ENCODE measurements around the gene HABP4.

DNA sequence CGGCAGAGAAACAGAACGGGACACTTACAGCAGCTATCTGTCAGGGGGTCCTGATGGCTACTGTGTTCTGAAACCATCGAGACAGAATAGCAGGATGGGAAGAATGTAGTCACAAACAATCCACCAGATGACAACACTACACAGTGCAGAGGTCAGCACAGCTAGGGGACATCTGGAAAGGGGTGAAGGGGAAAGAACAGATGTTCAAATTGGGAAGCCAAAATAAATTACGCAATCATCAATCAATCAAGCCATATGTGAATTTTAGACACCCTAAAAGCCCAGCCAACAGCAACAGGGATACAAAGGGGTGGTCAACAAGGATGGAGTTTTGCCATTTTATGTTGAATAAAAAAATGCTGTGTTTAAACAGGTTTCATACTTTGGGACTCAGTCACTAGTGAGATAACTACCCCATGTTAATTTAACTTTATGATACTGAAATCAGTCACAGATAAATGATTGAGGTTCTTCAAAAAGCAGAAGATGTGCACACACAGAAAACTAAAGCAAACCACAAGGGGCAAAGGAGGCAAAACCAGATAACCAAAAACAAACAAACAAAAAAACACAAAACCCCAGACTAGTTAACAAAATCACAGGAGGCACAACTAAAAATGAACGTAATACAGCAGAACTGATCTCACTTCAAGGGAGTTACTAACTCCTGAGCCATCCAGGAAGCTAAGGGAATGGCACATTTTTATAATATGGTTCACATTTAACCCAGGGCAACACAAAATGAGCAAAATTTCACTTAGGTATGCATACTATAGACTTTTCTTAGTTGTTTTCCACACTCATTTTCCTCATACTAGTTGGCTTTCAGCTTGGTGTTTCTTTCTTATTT is 65.9 kb downstream of the HABP4 start:
- TF ChIP-seq POLR2AphosphoS5 (IDR thresholded peaks at IDR 0.05; ENCODE audit: low read depth, low read length) (no peak), REST (IDR thresholded peaks at IDR 0.05; ENCODE audit: insufficient read depth in 1 of 2, low read depth in 2 of 2, low read length in 2 of 2) (no peak), TAF1 (IDR thresholded peaks at IDR 0.05; ENCODE audit: borderline replicate concordance, insufficient read depth, low read length) (no peak)

All from PFSK-1 (cell line).